22Rv1 (cell line): ENCODE data around the gene IFNW1.
"Not testable (repeated sequence)": the region's sequence is repeated elsewhere in the genome, so short reads cannot be mapped to it uniquely, and the experiment has no call there.

Source experiments
- H3K27ac ChIP-seq: fragments of 450-650 bp; 2 replicates; pipeline ENCODE4 v1.5.1; 2017
- ZFX ChIP-seq: fragments of 450-650 bp; IDR thresholded peaks from 2 replicates; pipeline ENCODE4 v1.6.1; 2017; ENCODE audit warnings: antibody characterized with exemption, borderline replicate concordance
- TF ChIP-seq, protein P1 (sequence below): fragments of 450-650 bp; IDR thresholded peaks from 2 replicates; pipeline ENCODE4 v1.5.1; 2017; ENCODE audit warnings: mild to moderate bottlenecking

Gene IFNW1

DNA sequence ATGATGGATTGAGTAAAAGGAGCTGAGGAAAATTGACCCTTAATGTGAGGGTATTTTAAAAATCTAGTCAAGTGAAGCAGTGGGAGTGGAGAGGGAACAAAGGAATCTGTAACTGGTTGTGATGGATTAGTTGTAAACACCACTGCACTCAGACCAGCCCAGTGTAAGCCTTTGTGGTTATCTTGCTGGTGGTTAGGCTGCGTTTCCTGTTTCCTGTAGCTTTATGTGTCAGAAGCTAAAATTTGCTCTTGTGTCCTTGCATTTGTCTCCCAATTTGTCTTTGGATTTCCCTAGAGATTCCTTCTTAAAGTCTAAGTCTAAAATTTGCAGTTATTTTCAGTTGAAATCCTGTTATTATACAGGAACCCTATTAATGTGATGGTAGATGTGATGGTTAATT is 18.5 kb upstream of the IFNW1 start:
- TF ChIP-seq, protein P1, sequence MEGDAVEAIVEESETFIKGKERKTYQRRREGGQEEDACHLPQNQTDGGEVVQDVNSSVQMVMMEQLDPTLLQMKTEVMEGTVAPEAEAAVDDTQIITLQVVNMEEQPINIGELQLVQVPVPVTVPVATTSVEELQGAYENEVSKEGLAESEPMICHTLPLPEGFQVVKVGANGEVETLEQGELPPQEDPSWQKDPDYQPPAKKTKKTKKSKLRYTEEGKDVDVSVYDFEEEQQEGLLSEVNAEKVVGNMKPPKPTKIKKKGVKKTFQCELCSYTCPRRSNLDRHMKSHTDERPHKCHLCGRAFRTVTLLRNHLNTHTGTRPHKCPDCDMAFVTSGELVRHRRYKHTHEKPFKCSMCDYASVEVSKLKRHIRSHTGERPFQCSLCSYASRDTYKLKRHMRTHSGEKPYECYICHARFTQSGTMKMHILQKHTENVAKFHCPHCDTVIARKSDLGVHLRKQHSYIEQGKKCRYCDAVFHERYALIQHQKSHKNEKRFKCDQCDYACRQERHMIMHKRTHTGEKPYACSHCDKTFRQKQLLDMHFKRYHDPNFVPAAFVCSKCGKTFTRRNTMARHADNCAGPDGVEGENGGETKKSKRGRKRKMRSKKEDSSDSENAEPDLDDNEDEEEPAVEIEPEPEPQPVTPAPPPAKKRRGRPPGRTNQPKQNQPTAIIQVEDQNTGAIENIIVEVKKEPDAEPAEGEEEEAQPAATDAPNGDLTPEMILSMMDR = no peak
- no peak for TF ChIP-seq ZFX

DNA sequence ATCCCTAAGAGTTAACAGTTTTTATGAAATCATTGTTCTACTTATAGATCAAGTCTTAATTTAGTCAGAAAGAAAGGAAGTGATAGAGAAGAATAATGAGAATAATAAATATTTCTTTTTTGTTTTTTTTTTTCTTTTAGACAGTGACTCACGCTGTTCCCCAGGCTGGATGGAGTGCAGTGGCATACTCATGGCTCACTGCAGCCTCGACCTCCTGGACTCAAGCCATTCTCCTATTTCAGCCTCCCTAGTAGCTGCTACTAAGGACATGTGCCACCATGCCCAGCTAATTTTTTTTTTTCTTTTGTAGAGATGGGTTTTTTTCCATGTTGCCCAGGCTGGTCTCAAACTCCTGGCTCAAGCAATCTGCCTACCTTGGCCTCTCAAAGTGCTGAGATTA is 13.9 kb upstream of the IFNW1 start:
- H3K27ac ChIP-seq = no peak overlapping the region
- no peak for TF ChIP-seq ZFX
- TF ChIP-seq, protein P1 = no peak

More for the DNA sequence above, 18.5 kb upstream of the IFNW1 start:
- no peak overlapping the region for H3K27ac ChIP-seq

DNA sequence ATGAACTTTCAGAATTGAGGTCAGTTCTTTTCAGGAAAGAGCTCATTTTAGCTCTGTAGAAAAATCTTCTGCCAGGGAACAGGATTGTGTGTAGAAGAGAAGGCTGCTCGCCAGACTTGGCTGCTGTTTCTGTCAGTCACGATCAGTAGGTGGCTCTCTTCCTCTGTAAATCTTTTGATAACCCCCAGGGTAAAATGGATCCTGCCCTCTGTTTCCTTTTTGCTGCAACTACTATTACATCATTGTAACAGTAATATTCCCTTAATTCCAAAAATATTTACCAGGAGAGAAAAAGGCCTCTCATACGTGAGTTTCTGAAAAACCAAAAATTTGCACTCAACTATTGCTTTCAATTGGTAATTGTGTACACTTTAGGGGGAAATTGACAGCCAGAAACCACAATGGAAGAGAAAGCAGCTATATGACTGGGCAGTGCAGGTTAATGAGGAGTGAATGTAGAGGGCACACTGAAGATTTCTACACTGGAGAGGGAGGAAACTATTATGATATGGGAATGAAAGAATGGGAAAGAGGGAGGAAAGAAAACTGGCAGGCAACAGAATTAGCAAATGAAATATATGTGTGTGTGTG is 12.5 kb upstream of the IFNW1 start:
- TF ChIP-seq ZFX = no peak
- TF ChIP-seq, protein P1 = peak; percentile 57
- H3K27ac ChIP-seq = no peak overlapping the region

DNA sequence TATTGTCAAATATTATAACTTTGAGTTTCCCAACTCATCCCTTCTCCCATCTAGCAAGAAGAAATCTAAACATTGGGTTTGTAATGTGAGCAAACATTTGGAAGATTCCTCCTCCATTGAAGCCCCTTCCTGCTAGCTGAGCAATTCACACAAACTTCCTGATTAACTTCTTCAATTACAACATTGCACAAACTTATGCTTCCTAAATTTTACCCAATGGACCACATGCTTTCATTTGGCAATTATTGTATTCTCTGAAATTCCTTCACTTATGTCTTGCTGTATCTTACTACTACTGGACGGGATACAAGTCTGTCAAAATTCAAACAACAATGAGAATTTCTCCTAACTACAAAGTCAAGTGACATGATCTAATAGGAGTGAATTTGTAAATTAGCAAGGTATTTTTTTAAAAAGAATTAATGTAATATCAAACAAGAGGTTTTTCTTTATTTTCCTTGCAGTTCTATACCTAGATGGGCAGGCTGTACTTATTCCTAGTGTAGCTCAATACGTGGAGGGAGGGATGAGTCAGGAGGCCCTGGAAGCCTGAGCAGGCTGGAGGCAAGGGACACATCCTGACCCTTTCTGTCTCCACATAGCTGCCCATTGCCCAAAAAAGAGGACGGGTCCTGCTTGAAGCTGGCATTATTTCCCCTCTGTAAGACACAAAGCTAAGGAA is 11.8 kb upstream of the IFNW1 start:
- no peak for TF ChIP-seq ZFX
- TF ChIP-seq, protein P1 = no peak
- no peak overlapping the region for H3K27ac ChIP-seq

DNA sequence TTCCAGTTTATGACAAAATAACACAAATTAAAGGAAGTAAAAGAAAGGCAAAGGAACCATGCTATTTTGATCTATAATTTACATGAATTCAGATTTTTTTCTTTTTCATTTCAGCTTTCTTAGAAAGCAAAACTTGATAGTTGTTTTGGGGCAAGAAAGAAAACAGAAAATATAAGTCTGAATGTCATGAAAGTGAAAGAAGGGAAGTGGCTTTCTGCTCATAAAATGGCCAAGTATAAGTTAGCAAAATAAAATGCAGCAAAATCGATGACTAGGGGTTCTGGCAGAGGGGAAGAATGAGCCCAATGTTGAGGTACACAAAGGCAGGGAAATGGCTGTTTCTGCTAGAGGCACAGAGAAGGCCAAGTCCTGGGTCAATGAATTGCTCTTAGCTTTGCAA is 3.0 kb upstream of the IFNW1 start:
- no peak for TF ChIP-seq ZFX
- TF ChIP-seq, protein P1 = no peak
- no peak overlapping the region for H3K27ac ChIP-seq

DNA sequence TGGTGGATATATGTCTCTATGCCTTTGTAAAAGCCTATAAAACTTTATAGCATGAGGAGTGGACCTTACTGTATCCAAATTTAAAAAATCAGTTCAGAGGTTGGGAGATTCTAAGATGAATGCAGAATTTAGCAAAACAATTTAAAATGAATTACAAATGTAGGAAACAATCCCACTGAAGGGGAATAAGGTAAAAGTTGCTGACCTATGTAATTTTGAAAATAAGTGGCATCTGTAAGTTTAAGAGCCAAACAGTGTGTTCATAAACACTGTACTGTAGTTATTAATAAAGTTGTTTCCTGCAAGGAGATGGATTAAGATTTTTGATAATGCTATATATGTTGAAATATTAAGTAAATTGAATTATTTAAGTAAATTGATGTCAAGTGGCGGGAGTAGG is 4.6 kb downstream of the IFNW1 start:
- no peak overlapping the region for H3K27ac ChIP-seq
- TF ChIP-seq, protein P1 = no peak
- TF ChIP-seq ZFX = no peak

DNA sequence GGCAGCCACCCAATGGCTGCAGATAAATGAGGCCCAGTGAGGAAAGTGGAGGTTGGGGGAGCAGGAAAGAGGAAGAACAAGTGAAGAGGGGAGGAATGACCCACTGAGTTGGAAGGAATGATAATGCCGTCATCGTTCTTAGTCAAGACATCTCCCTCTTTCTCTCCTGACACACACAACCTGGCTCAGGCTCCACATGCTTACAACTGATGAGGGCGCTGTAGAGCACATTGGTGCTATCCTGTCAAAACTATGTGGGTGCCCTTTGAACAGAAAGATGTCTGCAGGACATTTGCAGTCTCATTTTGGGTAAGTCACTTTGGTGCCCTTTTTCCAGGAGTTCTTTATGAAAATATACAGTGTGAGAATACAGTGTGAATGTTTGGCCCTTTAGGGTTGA is 5.9 kb downstream of the IFNW1 start:
- TF ChIP-seq ZFX = no peak
- TF ChIP-seq, protein P1 = no peak
- H3K27ac ChIP-seq = no peak overlapping the region

DNA sequence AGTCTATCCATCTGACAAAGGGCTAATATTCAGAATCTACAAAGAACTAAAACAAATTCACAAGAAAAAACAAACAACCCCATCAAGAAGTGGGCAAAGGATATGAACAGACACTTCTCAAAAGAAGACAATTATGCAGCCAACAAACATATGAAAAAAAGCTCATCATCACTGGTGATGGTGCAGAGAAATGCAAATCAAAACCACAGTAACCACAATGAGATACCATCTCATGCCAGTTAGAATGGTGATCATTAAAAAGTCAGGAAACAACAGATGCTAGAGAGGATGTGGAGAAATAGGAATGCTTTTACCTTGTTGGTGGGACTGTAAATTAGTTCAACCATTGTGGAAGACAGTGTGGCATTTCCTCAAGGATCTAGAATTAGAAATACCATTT is 13.4 kb downstream of the IFNW1 start:
- not testable (repeated sequence) for H3K27ac ChIP-seq
